ENCODE data around the gene FAM171A2. TPM values are rescaled to one million over a fixed set of nuclear protein-coding genes. Genes with fewer than 3 reads are reported as not detected.

The FAM171A2 gene
- total RNA-seq, 4 donors from 2014 or later = 0.27 to 5.0 (median 0.88) TPM; not detected in 1

DNA sequence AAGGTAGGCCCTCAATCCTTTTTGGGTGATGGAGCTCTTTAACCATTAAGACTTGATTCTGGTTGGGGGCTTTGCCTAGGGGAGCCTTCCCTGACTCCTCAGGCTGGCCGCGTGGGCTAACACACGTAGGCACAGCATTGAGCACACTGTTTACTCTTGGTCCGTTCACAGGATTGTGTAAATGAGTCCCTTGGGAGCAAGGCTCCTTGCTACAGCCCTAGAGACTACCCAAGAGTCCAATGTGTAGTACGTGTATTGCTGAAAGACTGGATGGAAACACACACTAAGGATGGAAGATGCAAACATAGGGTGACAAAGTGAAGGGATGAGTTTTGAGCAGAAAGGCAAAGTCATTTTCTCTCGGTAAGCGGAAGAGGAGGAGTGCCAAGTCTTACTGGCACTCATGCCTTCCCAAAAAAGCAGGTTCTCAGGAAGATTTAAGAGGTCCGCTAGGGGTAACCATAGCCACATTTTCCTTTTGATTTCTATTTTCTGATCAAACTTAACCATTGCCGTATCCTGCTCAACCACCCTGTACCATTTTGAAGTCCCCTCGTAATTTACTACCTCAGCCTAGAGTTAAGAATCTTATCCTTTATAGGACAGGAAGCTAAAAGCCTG is 26.7 kb upstream of the FAM171A2 start:
- no peaks in the 10 kb centered on the region for H3K36me3 ChIP-seq
- no peak overlapping the region for H3K4me3 ChIP-seq
- no peak overlapping the region for H3K27ac ChIP-seq
- H3K9me3 ChIP-seq = no peaks in the 10 kb centered on the region
- peaks cover 0 to 8% (median 7%) of the 10 kb centered on the region in 4 donors for H3K4me1 ChIP-seq
- no peaks in the 10 kb centered on the region for H3K27me3 ChIP-seq
- DNase-seq = no peak
- TF ChIP-seq POLR2A (IDR thresholded peaks at IDR 0.05) = no peak
- TF ChIP-seq, protein P1, sequence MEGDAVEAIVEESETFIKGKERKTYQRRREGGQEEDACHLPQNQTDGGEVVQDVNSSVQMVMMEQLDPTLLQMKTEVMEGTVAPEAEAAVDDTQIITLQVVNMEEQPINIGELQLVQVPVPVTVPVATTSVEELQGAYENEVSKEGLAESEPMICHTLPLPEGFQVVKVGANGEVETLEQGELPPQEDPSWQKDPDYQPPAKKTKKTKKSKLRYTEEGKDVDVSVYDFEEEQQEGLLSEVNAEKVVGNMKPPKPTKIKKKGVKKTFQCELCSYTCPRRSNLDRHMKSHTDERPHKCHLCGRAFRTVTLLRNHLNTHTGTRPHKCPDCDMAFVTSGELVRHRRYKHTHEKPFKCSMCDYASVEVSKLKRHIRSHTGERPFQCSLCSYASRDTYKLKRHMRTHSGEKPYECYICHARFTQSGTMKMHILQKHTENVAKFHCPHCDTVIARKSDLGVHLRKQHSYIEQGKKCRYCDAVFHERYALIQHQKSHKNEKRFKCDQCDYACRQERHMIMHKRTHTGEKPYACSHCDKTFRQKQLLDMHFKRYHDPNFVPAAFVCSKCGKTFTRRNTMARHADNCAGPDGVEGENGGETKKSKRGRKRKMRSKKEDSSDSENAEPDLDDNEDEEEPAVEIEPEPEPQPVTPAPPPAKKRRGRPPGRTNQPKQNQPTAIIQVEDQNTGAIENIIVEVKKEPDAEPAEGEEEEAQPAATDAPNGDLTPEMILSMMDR (IDR thresholded peaks at IDR 0.05) = no peak

DNA sequence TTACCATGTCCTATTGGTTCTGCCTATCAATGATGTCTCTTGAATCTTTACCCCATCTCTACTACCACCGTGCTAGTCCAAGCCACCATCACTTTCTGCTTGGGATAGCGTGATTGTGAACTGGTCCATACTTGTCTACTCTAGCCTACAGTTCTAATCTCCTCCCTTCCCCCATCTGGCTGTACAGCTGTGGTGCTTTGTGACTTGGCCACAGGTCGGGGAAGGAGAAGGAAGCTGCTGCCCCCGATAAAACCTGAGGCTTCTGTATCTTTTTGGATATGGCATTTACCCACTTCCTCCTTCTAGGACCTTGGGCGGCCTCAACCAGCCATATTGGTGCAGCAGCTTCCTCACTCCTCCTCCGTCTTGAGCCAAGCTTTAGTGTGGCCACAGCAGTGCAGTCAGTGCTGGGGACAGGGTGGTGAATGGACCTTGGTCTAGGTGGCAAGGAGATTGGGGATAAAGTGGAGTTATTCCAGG is 26.1 kb upstream of the FAM171A2 start:
- no peaks in the 10 kb centered on the region for H3K36me3 ChIP-seq
- peaks cover 0 to 13% (median 8%) of the 10 kb centered on the region in 4 donors for H3K4me1 ChIP-seq
- no peaks in the 10 kb centered on the region for H3K9me3 ChIP-seq
- no peak overlapping the region for H3K27ac ChIP-seq
- no peak overlapping the region for H3K4me3 ChIP-seq
- H3K27me3 ChIP-seq = no peaks in the 10 kb centered on the region
- no peak for TF ChIP-seq POLR2A (IDR thresholded peaks at IDR 0.05)
- TF ChIP-seq, protein P1 (IDR thresholded peaks at IDR 0.05) = no peak
- DNase-seq = no peak

DNA sequence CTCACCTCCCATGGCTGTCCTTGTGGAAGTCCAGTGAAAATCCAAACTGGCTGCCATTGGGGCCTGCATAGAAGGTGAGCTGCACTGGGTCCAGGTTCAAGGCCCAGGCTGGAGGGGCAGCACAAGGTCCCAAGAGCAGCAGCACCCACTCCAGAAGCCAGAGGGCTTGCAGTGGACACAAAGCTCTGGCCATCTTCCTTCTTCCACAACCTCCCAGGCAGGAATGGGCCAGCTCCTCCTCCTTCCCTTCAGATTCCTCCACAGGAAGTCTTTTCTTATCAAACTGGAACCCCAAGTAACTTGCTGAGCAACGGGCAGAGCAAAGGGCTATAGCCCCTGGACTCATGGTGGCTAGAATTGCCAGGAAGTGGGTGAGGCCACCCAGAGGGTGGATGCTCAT is 25.6 kb upstream of the FAM171A2 start, which contains the start of gene ITGA2B:
ITGA2B (minus strand) TSS at position 369 of the 400 bp plus-strand sequence; CDS start at position 193, 176 bp downstream.
- DNase-seq = no peak
- H3K36me3 ChIP-seq = no peaks in the 10 kb centered on the region
- TF ChIP-seq POLR2A (IDR thresholded peaks at IDR 0.05) = no peak
- TF ChIP-seq, protein P1 (IDR thresholded peaks at IDR 0.05) = no peak
- H3K27ac ChIP-seq = no peak within 1 kb of the TSS
- no peak within 1 kb of the TSS for H3K4me3 ChIP-seq
- H3K27me3 ChIP-seq = no peaks in the 10 kb centered on the region
- peaks cover 0 to 18% (median 8%) of the 10 kb centered on the region in 4 donors for H3K4me1 ChIP-seq
- no peaks in the 10 kb centered on the region for H3K9me3 ChIP-seq

DNA sequence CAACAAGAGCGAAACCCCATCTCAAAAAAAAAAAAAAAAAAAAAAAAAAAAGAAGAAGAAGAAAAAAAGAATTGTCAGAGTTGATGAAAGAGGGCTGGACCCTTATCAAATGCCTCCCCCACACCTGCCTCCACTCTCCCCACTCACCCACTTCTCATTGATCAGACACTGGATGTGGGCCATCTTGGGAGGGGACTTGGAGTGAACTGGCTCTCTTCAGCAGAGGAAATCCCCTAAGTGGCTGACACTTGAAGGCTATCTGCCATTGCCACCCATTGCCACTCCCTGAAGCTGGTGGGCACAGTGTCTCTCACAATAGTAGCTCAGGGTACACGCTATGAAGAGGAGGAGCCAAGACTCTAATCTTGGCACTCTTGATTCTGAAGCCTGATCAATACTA is 24.2 kb upstream of the FAM171A2 start:
- TF ChIP-seq POLR2A (IDR thresholded peaks at IDR 0.05) = no peak
- TF ChIP-seq, protein P1 (IDR thresholded peaks at IDR 0.05) = no peak
- Histone ChIP-seq H3K27ac (no peak overlapping the region), H3K4me1 (peaks cover 0 to 18% (median 8%) of the 10 kb centered on the region in 4 donors), H3K27me3 (no peaks in the 10 kb centered on the region), H3K9me3 (no peaks in the 10 kb centered on the region), H3K36me3 (no peaks in the 10 kb centered on the region), H3K4me3 (no peak overlapping the region)
- no peak for DNase-seq

DNA sequence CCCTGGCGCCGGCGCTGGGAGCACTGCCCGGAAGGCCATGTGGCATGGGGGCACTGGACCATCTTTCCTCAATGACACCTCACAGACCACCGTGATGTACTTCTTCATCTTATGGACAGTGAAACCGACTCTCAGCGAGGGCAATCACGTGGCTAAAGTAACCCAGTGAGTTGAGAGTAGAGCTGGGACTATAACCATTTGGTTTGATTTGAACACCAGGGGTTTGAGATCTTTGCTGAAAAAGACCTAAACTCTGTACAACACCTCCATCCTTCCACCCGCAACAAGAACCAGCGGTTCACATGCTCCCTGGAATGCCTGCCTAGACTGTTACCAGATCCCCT is 22.5 kb upstream of the FAM171A2 start:
- Histone ChIP-seq H3K9me3 (no peaks in the 10 kb centered on the region), H3K4me3 (peak overlapping the region in 1 of 4 donors; percentile 59), H3K27ac (no peak overlapping the region), H3K36me3 (no peaks in the 10 kb centered on the region), H3K27me3 (no peaks in the 10 kb centered on the region), H3K4me1 (peaks cover 0 to 18% (median 8%) of the 10 kb centered on the region in 4 donors)
- no peak for DNase-seq
- TF ChIP-seq POLR2A (IDR thresholded peaks at IDR 0.05) = no peak
- TF ChIP-seq, protein P1 (IDR thresholded peaks at IDR 0.05) = no peak

Data from Peyer's patch (tissue), 4 donors.